ENCODE data around the gene DZIP1L.

DZIP1L gene

DNA sequence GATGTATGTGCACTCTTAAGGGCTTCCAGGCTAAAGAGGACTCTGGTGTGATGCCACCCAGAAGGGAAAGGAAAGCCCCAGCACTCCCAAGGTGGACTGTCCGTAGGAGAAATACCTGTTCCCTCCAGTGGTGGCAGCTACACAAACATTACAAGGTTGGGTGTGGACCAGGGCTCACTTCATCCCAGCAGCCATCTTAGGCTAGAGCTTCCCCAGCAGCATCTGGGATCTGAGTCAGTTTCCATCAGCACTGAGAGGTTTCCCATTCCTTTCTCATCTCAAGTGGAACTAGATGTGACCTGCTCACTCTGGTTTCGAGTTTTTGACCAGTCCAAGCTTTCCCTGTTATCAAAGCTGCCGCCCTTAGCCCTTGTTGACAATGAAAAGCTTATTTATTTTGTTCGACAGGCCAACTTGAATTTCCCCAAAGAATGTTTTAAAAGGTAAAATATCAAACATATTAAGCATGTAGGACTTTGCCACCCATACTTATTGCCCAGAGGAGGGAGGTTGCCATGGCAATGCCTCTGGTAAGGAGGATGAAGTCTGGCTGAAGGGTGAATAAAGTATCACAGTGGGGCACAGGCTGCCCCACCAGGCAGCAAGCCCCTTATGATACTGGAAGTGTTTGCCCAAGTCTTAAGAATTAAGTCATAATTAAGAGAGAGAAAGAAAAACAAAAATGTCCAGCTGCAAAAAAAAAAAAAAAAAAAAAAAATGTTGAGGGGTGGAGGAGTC is 76.5 kb downstream of the DZIP1L start:
- H3K79me2 ChIP-seq: no peaks in the 10 kb centered on the region
- no peaks in the 10 kb centered on the region for H3K27me3 ChIP-seq (ENCODE audit: control insufficient read depth, insufficient read depth, low read length)
- no peak overlapping the region for H2AFZ ChIP-seq
- no peaks in the 10 kb centered on the region for H3K36me3 ChIP-seq (ENCODE audit: control insufficient read depth, insufficient read depth, low read length)
- H3K4me2 ChIP-seq (ENCODE audit: low read length): no peak overlapping the region
- no peak overlapping the region for H3K4me3 ChIP-seq (ENCODE audit: low read depth, low read length)
- TF ChIP-seq, protein P1, sequence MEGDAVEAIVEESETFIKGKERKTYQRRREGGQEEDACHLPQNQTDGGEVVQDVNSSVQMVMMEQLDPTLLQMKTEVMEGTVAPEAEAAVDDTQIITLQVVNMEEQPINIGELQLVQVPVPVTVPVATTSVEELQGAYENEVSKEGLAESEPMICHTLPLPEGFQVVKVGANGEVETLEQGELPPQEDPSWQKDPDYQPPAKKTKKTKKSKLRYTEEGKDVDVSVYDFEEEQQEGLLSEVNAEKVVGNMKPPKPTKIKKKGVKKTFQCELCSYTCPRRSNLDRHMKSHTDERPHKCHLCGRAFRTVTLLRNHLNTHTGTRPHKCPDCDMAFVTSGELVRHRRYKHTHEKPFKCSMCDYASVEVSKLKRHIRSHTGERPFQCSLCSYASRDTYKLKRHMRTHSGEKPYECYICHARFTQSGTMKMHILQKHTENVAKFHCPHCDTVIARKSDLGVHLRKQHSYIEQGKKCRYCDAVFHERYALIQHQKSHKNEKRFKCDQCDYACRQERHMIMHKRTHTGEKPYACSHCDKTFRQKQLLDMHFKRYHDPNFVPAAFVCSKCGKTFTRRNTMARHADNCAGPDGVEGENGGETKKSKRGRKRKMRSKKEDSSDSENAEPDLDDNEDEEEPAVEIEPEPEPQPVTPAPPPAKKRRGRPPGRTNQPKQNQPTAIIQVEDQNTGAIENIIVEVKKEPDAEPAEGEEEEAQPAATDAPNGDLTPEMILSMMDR (IDR thresholded peaks at IDR 0.05): no peak
- H3K9ac ChIP-seq: no peak overlapping the region
- no peaks in the 10 kb centered on the region for H3K9me3 ChIP-seq (ENCODE audit: control insufficient read depth, low read length)
- H3K4me1 ChIP-seq: no peaks in the 10 kb centered on the region
- no peak overlapping the region for H3K27ac ChIP-seq

DNA sequence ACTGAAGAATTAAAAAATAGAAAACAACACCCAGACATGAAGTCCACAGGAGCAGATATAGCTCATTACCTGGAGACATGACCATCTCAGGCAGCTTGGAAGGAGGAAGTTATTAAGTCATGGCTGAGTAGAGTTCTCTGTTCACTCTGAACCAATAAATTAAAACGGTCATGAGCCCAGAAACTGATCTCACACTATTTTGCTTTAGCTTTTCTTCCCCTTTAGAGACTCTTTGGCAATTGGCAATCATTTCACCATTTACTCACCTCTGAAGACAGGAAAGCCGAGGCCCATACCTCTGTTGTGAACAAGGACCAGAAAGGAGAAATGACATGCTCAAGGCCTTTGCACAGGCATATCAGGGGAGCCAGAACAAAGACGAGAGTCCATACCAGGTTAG is 78.8 kb downstream of the DZIP1L start:
- Histone ChIP-seq H3K9me3 (ENCODE audit: control insufficient read depth, low read length) (no peaks in the 10 kb centered on the region), H3K9ac (no peak overlapping the region), H3K79me2 (no peaks in the 10 kb centered on the region), H3K27ac (no peak overlapping the region), H2AFZ (no peak overlapping the region), H3K4me1 (no peaks in the 10 kb centered on the region), H3K27me3 (ENCODE audit: control insufficient read depth, insufficient read depth, low read length) (no peaks in the 10 kb centered on the region), H3K4me2 (ENCODE audit: low read length) (no peak overlapping the region), H3K4me3 (ENCODE audit: low read depth, low read length) (no peak overlapping the region), H3K36me3 (ENCODE audit: control insufficient read depth, insufficient read depth, low read length) (no peaks in the 10 kb centered on the region)
- TF ChIP-seq, protein P1 (IDR thresholded peaks at IDR 0.05): no peak

DNA sequence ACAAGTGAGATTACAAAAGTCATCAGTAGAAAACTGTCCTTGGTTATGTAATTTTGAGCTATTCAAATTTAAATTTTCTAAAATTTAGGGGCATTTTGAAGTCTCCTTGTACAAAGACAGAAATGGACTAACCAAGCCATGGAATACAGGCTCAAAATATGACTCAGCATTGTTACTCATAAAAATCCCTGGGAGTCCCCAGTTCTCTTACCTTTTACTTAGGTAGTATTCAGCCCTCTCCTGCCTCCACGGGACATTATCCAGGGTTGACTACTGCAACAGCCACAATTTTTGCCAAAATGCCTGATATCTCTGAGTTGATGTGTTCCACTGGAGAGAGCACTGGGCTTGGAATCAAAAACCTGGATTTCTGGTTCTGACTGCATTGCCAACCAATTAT is 80.5 kb downstream of the DZIP1L start:
- H3K4me1 ChIP-seq: no peaks in the 10 kb centered on the region
- no peak overlapping the region for H3K27ac ChIP-seq
- no peaks in the 10 kb centered on the region for H3K27me3 ChIP-seq (ENCODE audit: control insufficient read depth, insufficient read depth, low read length)
- no peak overlapping the region for H3K9ac ChIP-seq
- no peaks in the 10 kb centered on the region for H3K36me3 ChIP-seq (ENCODE audit: control insufficient read depth, insufficient read depth, low read length)
- no peak overlapping the region for H3K4me3 ChIP-seq (ENCODE audit: low read depth, low read length)
- H3K79me2 ChIP-seq: no peaks in the 10 kb centered on the region
- TF ChIP-seq, protein P1 (IDR thresholded peaks at IDR 0.05): no peak
- H2AFZ ChIP-seq: no peak overlapping the region
- H3K9me3 ChIP-seq (ENCODE audit: control insufficient read depth, low read length): no peaks in the 10 kb centered on the region
- no peak overlapping the region for H3K4me2 ChIP-seq (ENCODE audit: low read length)

DNA sequence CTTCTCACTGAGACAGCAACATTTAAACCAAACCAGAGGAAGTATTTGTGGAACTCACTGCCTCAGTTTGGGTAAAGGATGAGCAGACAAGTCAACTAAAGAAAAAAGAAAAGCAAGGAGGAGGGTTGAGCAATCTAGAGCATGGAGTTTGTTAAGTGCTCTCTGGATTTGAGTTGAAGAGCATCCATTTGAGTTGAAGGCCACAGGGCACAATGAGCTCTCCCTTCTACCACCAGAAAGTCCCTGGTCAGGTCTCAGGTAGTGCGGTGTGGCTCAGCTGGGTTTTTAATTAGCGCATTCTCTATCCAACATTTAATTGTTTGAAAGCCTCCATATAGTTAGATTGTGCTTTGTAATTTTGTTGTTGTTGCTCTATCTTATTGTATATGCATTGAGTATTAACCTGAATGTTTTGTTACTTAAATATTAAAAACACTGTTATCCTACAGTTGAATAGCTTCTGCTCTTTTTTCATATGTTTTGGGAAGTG is 82.2 kb downstream of the DZIP1L start:
- H3K9ac ChIP-seq: no peak overlapping the region
- no peaks in the 10 kb centered on the region for H3K79me2 ChIP-seq
- no peaks in the 10 kb centered on the region for H3K9me3 ChIP-seq (ENCODE audit: control insufficient read depth, low read length)
- H3K27me3 ChIP-seq (ENCODE audit: control insufficient read depth, insufficient read depth, low read length): no peaks in the 10 kb centered on the region
- H3K36me3 ChIP-seq (ENCODE audit: control insufficient read depth, insufficient read depth, low read length): no peaks in the 10 kb centered on the region
- H2AFZ ChIP-seq: no peak overlapping the region
- H3K4me1 ChIP-seq: no peaks in the 10 kb centered on the region
- no peak overlapping the region for H3K4me3 ChIP-seq (ENCODE audit: low read depth, low read length)
- TF ChIP-seq, protein P1 (IDR thresholded peaks at IDR 0.05): no peak
- H3K27ac ChIP-seq: no peak overlapping the region
- H3K4me2 ChIP-seq (ENCODE audit: low read length): no peak overlapping the region

DNA sequence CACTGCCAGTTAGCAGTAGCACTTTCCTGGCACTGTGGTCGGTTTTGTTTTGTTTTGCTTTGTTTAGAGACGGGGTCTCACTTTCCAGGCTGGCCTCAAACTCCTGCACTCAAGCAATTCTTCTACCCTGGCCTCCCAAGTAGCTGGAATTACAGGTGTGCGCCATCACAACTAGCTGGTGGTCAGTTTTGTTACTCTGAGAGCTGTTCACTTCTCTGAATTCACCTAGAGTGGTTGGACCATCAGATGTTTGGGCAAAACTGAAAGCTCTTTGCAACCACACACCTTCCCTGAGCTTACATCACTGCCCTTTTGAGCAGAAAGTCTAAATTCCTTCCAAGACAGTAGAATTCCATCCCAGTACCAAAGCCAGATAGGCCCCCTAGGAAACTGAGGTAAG is 82.8 kb downstream of the DZIP1L start:
- Histone ChIP-seq H3K36me3 (ENCODE audit: control insufficient read depth, insufficient read depth, low read length) (no peaks in the 10 kb centered on the region), H3K27me3 (ENCODE audit: control insufficient read depth, insufficient read depth, low read length) (no peaks in the 10 kb centered on the region), H3K4me2 (ENCODE audit: low read length) (no peak overlapping the region), H3K4me3 (ENCODE audit: low read depth, low read length) (no peak overlapping the region), H2AFZ (no peak overlapping the region), H3K9me3 (ENCODE audit: control insufficient read depth, low read length) (no peaks in the 10 kb centered on the region), H3K4me1 (peaks cover 2% of the 10 kb centered on the region), H3K27ac (no peak overlapping the region), H3K9ac (no peak overlapping the region), H3K79me2 (no peaks in the 10 kb centered on the region)
- TF ChIP-seq, protein P1 (IDR thresholded peaks at IDR 0.05): no peak

All from parathyroid adenoma (tissue), 2 donors.